Ovary (tissue), 3 donors: ENCODE measurements around the gene MRPL27.
"Not testable (repeated sequence)": the region's sequence is repeated elsewhere in the genome, so short reads cannot be mapped to it uniquely, and the experiment has no call there.

Experiments
- CTCF ChIP-seq, 3 donors: fragments of 450-650 bp in 2 of 3; fragments of 200-600 bp in 1 of 3; IDR thresholded peaks; one replicate each; pipeline versions ENCODE4 v1.5.1 to v1.8.0; 2016 to 2022; ENCODE audit warnings: antibody characterized with exemption in 3 of 3, mild to moderate bottlenecking in 1 of 3
- EP300 ChIP-seq: sonication (generic); formaldehyde crosslinking; IDR thresholded peaks from one replicate; pipeline ENCODE4 v1.6.1; 2017; ENCODE audit warnings: antibody characterized with exemption
- POLR2A ChIP-seq: fragments of 450-650 bp; IDR thresholded peaks from one replicate; pipeline ENCODE4 v1.6.1; 2017; ENCODE audit warnings: antibody characterized with exemption, mild to moderate bottlenecking, moderate library complexity
- donor health status: DM: no; HTN: no; CAD: no.

GRCh38 chr17:50399591-50399990, 26.6 kb upstream of the MRPL27 start:
- not testable (repeated sequence) for TF ChIP-seq POLR2A; CTCF (IDR thresholded peaks at IDR 0.05); EP300
